SHP77 treated with DMSO at 0.1 percent for 48 hours (cell line): Measurements from ENCODE around the gene SCFD2.
A peak's percentile ranks its signal among the peaks of the same experiment; 100 is the strongest.
"Not testable (repeated sequence)": the region's sequence is repeated elsewhere in the genome, so short reads cannot be mapped to it uniquely, and the experiment has no call there.

Experiments used
- DNase-seq: peaks from one replicate; lab custom pipeline; 2025; lab: John Stamatoyannopoulos, UW

Gene SCFD2

GRCh38 chr4:53050361-53050774 is 315.5 kb downstream of the SCFD2 start:
- DNase-seq, result no peak

GRCh38 chr4:53049528-53049927 is 316.3 kb downstream of the SCFD2 start:
- no peak for DNase-seq

GRCh38 chr4:53044651-53044960 is 321.3 kb downstream of the SCFD2 start:
- DNase-seq, result no peak

GRCh38 chr4:53043891-53044650 is 321.8 kb downstream of the SCFD2 start:
- no peak for DNase-seq

- no peak for DNase-seq
Measured at GRCh38 chr4:53043055-53043454, 322.8 kb downstream of the SCFD2 start.

GRCh38 chr4:53040851-53041250 is 325.0 kb downstream of the SCFD2 start:
- no peak for DNase-seq

GRCh38 chr4:53040459-53040815 is 325.4 kb downstream of the SCFD2 start:
- no peak for DNase-seq

- DNase-seq, result no peak
Measured at GRCh38 chr4:53039741-53040458, 326.0 kb downstream of the SCFD2 start.

- DNase-seq, result no peak
Measured at GRCh38 chr4:53037892-53038291, 328.0 kb downstream of the SCFD2 start.

- not testable (repeated sequence) for DNase-seq
Measured at GRCh38 chr4:53032908-53033307, 333.0 kb downstream of the SCFD2 start.

GRCh38 chr4:53026233-53026632 is 339.6 kb downstream of the SCFD2 start:
- DNase-seq, result no peak

GRCh38 chr4:53023677-53024299 is 342.1 kb downstream of the SCFD2 start:
- no peak for DNase-seq

GRCh38 chr4:53022513-53023100 is 343.3 kb downstream of the SCFD2 start:
- no peak for DNase-seq

GRCh38 chr4:53021754-53022512 is 343.9 kb downstream of the SCFD2 start:
- DNase-seq, result no peak

- no peak for DNase-seq
Measured at GRCh38 chr4:53019485-53020382, 346.1 kb downstream of the SCFD2 start.

GRCh38 chr4:53018471-53018870 is 347.4 kb downstream of the SCFD2 start:
- DNase-seq, result no peak

- no peak for DNase-seq
Measured at GRCh38 chr4:53016099-53016820, 349.6 kb downstream of the SCFD2 start.

- DNase-seq, result peak; percentile 40
Measured at GRCh38 chr4:53015681-53016080, 350.2 kb downstream of the SCFD2 start.

- no peak for DNase-seq
Measured at GRCh38 chr4:53014881-53015280, 351.0 kb downstream of the SCFD2 start.
